HepG2 (cell line): ENCODE measurements around the gene DHX57. TPM values are rescaled to one million over a fixed set of nuclear protein-coding genes. Genes with fewer than 3 reads are reported as not detected.

ENCODE experiments used
- EED ChIP-seq: sonication (generic); formaldehyde crosslinking; IDR thresholded peaks from 2 replicates; pipeline ENCODE4 v1.5.0; 2020; ENCODE audit warnings: mild to moderate bottlenecking, missing genetic modification reagents
- GABPB1 ChIP-seq: IDR thresholded peaks from 2 replicates; pipeline ENCODE4 v1.6.1; 2016; ENCODE audit warnings: mild to moderate bottlenecking, missing genetic modification reagents, moderate library complexity, missing compliant biosample characterization
- HMG20B ChIP-seq: conservative IDR thresholded peaks from 2 replicates; pipeline ENCODE4 v1.6.1; 2016; ENCODE audit warnings: missing genetic modification reagents, missing compliant biosample characterization
- HMGA1 ChIP-seq: sonication (generic); formaldehyde crosslinking; conservative IDR thresholded peaks from 2 replicates; pipeline ENCODE4 v1.4.0; 2020; ENCODE audit warnings: missing genetic modification reagents
- HOXA5 ChIP-seq: sonication (generic); formaldehyde crosslinking; IDR thresholded peaks from 2 replicates; pipeline ENCODE4 v1.4.0; 2020; ENCODE audit warnings: missing genetic modification reagents
- KLF12 ChIP-seq: sonication (generic); formaldehyde crosslinking; IDR thresholded peaks from 2 replicates; pipeline ENCODE4 v1.4.0; 2020; ENCODE audit warnings: missing genetic modification reagents, borderline replicate concordance
- MED8 ChIP-seq: sonication (generic); formaldehyde crosslinking; IDR thresholded peaks from 2 replicates; pipeline ENCODE4 v1.8.1; 2023; ENCODE audit warnings: mild to moderate bottlenecking, missing genetic modification reagents; ENCODE audit not compliant: insufficient replicate concordance
- PAWR ChIP-seq: sonication (generic); formaldehyde crosslinking; IDR thresholded peaks from 2 replicates; pipeline ENCODE4 v1.4.0; 2020; ENCODE audit warnings: missing genetic modification reagents, mild to moderate bottlenecking, borderline replicate concordance
- PBX2 ChIP-seq: IDR thresholded peaks from 2 replicates; pipeline ENCODE4 v1.6.1; 2016; ENCODE audit warnings: control low read depth
- SP5 ChIP-seq: IDR thresholded peaks from 2 replicates; pipeline ENCODE4 v1.6.1; 2016; ENCODE audit warnings: low read depth, borderline replicate concordance
- TCF12 ChIP-seq, 2 experiments: fragments of 450-650 bp in 1 of 2; sonication (generic) in 1 of 2; formaldehyde crosslinking in 1 of 2; IDR thresholded peaks; 2 replicates each; pipeline versions ENCODE4 v1.6.1 to v1.8.0; 2017 to 2022; ENCODE audit warnings: antibody characterized with exemption in 1 of 2, mild to moderate bottlenecking in 1 of 2, missing genetic modification reagents in 1 of 2, moderate library complexity in 1 of 2
- ZBTB21 ChIP-seq: sonication (generic); formaldehyde crosslinking; IDR thresholded peaks from 2 replicates; pipeline ENCODE4 v1.4.0; 2020; ENCODE audit warnings: missing genetic modification reagents
- ZFP82 ChIP-seq: sonication (generic); formaldehyde crosslinking; IDR thresholded peaks from 2 replicates; pipeline ENCODE4 v1.5.1; 2020; ENCODE audit warnings: mild to moderate bottlenecking, missing genetic modification reagents, borderline replicate concordance
- ZNF143 ChIP-seq: sonication (generic); formaldehyde crosslinking; IDR thresholded peaks from 2 replicates; pipeline ENCODE4 v1.4.0; 2020; ENCODE audit warnings: missing genetic modification reagents
- ZNF382 ChIP-seq: sonication (generic); formaldehyde crosslinking; IDR thresholded peaks from 2 replicates; pipeline ENCODE4 v1.5.0; 2020; ENCODE audit warnings: missing genetic modification reagents, mild to moderate bottlenecking, borderline replicate concordance
- ZNF550 ChIP-seq: sonication (generic); formaldehyde crosslinking; IDR thresholded peaks from 2 replicates; pipeline ENCODE4 v1.4.0; 2020; ENCODE audit warnings: mild to moderate bottlenecking, missing genetic modification reagents, borderline replicate concordance
- ZNF724P ChIP-seq: sonication (generic); formaldehyde crosslinking; IDR thresholded peaks from 2 replicates; pipeline ENCODE4 v1.8.0; 2022; ENCODE audit warnings: missing genetic modification reagents, borderline replicate concordance
- ZNF781 ChIP-seq: sonication (generic); formaldehyde crosslinking; IDR thresholded peaks from 2 replicates; pipeline ENCODE4 v1.5.1; 2020; ENCODE audit warnings: borderline replicate concordance, mild to moderate bottlenecking, missing genetic modification reagents; ENCODE audit errors: not compliant biosample characterization
- ZSCAN9 ChIP-seq: IDR thresholded peaks from 2 replicates; pipeline ENCODE4 v1.6.1; 2016; ENCODE audit warnings: borderline replicate concordance
- polyA plus RNA-seq, 8 experiments: library from polyadenylated mRNA; depleted of rRNA in 3 of 8; stranded (reverse) in 7 of 8; unstranded in 1 of 8; fragments of >200 nt; fragmentation: Illumina TruSeq in 4 of 8; extraction: Trizol in 4 of 8; gene quantifications; 2 replicates each; pipeline versions ENCODE4 v1.2.1 to v1.2.3, GENCODE V29; 2011 to 2016; ENCODE audit warnings: low read depth in 4 of 8, missing spikeins in 1 of 8, mixed read lengths in 1 of 8; ENCODE audit not compliant: insufficient read depth in 1 of 8
- total RNA-seq, 5 experiments: library from RNA; depleted of rRNA; stranded (reverse); fragments of >200 nt; fragmentation: Illumina TruSeq; extraction: Trizol; gene quantifications; 2 replicates each; pipeline ENCODE4 v1.2.3, GENCODE V29; 2016; ENCODE audit warnings: low read depth in 1 of 5
- TF ChIP-seq, protein P1 (sequence below), 2 experiments: fragments of 450-650 bp in 1 of 2; sonication (generic) in 1 of 2; formaldehyde crosslinking in 1 of 2; IDR thresholded peaks; 2 replicates each; pipeline versions ENCODE4 v1.6.1 to v1.8.0; 2016 to 2022; ENCODE audit warnings: antibody characterized with exemption in 1 of 2, mild to moderate bottlenecking in 1 of 2, missing genetic modification reagents in 1 of 2

Gene DHX57
- total and polyA plus RNA-seq, 2 of the 13 experiments (the other 11 are each of a cell fraction or from before 2014, with no cell fraction given): 9.2 to 24.2 TPM

DNA sequence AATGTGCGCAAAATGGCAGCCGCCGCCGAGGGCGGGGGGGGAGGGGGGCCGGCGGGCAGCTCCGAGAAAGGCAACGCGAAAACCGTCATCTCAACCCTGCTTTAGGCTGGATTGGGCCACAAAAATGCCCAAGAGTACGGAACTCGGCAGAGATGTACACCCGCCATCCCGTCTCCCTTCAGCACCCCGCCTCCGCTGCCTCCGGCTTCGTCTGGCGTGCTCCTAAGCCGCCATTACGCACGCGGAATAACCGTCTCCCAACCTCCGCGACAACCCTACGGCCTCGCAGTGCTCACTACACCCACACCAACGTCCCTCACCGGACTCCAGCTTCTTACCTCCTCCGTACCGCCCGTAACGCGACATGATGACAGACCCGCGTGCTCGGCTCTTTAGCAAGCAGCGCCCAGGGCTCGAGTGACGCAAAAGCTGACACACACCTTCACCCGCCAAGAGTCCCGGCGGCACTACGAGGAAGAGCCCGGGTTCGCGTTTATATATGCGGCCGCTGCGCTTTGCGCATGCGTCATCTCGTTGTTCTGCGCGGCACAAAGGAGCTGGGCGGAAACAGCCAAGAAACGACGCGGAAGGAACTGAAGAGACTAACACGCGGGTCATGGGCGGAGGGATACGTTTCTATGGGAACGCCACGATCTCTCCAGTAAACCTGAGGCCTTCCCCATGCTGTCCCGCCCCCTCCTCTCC is 124.7 kb downstream of the DHX57 start, which contains the start of gene SRSF7 (continued):
- peak; percentile 85 for TF ChIP-seq GABPB1
- no peak for TF ChIP-seq ZNF382 (CRISPR knock-in tag)
- TF ChIP-seq HMGA1 (CRISPR knock-in tag): no peak
- TF ChIP-seq, protein P1, sequence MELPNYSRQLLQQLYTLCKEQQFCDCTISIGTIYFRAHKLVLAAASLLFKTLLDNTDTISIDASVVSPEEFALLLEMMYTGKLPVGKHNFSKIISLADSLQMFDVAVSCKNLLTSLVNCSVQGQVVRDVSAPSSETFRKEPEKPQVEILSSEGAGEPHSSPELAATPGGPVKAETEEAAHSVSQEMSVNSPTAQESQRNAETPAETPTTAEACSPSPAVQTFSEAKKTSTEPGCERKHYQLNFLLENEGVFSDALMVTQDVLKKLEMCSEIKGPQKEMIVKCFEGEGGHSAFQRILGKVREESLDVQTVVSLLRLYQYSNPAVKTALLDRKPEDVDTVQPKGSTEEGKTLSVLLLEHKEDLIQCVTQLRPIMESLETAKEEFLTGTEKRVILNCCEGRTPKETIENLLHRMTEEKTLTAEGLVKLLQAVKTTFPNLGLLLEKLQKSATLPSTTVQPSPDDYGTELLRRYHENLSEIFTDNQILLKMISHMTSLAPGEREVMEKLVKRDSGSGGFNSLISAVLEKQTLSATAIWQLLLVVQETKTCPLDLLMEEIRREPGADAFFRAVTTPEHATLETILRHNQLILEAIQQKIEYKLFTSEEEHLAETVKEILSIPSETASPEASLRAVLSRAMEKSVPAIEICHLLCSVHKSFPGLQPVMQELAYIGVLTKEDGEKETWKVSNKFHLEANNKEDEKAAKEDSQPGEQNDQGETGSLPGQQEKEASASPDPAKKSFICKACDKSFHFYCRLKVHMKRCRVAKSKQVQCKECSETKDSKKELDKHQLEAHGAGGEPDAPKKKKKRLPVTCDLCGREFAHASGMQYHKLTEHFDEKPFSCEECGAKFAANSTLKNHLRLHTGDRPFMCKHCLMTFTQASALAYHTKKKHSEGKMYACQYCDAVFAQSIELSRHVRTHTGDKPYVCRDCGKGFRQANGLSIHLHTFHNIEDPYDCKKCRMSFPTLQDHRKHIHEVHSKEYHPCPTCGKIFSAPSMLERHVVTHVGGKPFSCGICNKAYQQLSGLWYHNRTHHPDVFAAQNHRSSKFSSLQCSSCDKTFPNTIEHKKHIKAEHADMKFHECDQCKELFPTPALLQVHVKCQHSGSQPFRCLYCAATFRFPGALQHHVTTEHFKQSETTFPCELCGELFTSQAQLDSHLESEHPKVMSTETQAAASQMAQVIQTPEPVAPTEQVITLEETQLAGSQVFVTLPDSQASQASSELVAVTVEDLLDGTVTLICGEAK (IDR thresholded peaks at IDR 0.05): no peak
- TF ChIP-seq, protein P1 (CRISPR knock-in tag; IDR thresholded peaks at IDR 0.05): no peak; the same call in 1 of the 2 replicates
- no peak for TF ChIP-seq TCF12 (IDR thresholded peaks at IDR 0.05)
- TF ChIP-seq TCF12 (CRISPR knock-in tag; IDR thresholded peaks at IDR 0.05): peak; percentile 82; the same call in 1 of the 2 replicates
- no peak for TF ChIP-seq PBX2 (CRISPR knock-in tag)
- peak; percentile 81 for TF ChIP-seq HOXA5 (CRISPR knock-in tag)
- peak; percentile 99 for TF ChIP-seq ZNF781 (CRISPR knock-in tag)
- peak; percentile 50 for TF ChIP-seq ZBTB21 (CRISPR knock-in tag)
- peak; percentile 90 for TF ChIP-seq SP5 (CRISPR knock-in tag)
- no peak for TF ChIP-seq ZNF550
- peak; percentile 56; the same call in 1 of the 2 replicates for TF ChIP-seq EED (CRISPR knock-in tag)
- peak; percentile 95 for TF ChIP-seq ZSCAN9 (CRISPR knock-in tag)
- TF ChIP-seq ZNF143 (CRISPR knock-in tag): peak; percentile 58; the same call in 1 of the 2 replicates
- TF ChIP-seq ZFP82 (CRISPR knock-in tag): peak; percentile 97
- TF ChIP-seq ZNF724P (CRISPR knock-in tag): peak; percentile 62; the same call in 1 of the 2 replicates
- peak; percentile 27 for TF ChIP-seq KLF12 (CRISPR knock-in tag)
- TF ChIP-seq HMG20B: peak; percentile 65; the same call in 1 of the 2 replicates
- TF ChIP-seq MED8 (CRISPR knock-in tag): peak; percentile 91
- peak; percentile 72 for TF ChIP-seq PAWR
